ENCODE measurements around the gene BCAT1.

Gene BCAT1

GRCh38 chr12:24993793-24994192 lies 44.9 kb upstream of the BCAT1 start:
- no peak for TF ChIP-seq CTCF (IDR thresholded peaks at IDR 0.05; ENCODE audit: borderline replicate concordance, insufficient read depth, low read depth, low read length)

GRCh38 chr12:24991209-24992049 lies 42.5 kb upstream of the BCAT1 start:
- no peak overlapping the region for H3K4me3 ChIP-seq (ENCODE audit: low read depth, low read length)
- TF ChIP-seq CTCF (IDR thresholded peaks at IDR 0.05; ENCODE audit: borderline replicate concordance, insufficient read depth, low read depth, low read length): no peak

More at GRCh38 chr12:24993793-24994192, 44.9 kb upstream of the BCAT1 start:
- H3K4me3 ChIP-seq (ENCODE audit: low read depth, low read length): no peak overlapping the region

DNA sequence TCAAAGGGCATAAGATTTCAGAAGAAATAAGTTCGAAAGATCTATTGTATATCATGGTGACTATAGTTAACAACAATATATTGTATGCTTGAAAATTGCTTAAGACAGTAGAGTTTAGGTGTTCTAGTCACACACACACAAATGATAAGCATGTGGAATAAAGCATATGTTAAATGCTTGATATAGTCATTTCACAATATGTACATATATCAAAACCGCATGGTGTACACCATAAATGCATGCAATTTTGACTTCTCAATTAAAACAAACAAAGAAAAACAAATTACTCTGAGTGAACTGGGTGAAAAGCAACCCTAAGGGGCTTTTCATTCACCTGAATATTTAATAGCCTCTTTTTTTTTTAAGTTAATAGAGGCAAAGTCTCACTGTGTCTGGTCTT lies 40.3 kb upstream of the BCAT1 start:
- H3K4me3 ChIP-seq (ENCODE audit: low read depth, low read length): no peak overlapping the region

GRCh38 chr12:24982250-24982649 lies 33.3 kb upstream of the BCAT1 start:
- H3K4me3 ChIP-seq (ENCODE audit: low read depth, low read length): no peak overlapping the region
- TF ChIP-seq CTCF (IDR thresholded peaks at IDR 0.05; ENCODE audit: borderline replicate concordance, insufficient read depth, low read depth, low read length): no peak

More for the DNA sequence above, 40.3 kb upstream of the BCAT1 start:
- no peak for TF ChIP-seq CTCF (IDR thresholded peaks at IDR 0.05; ENCODE audit: borderline replicate concordance, insufficient read depth, low read depth, low read length)

GRCh38 chr12:24979976-24980730 lies 31.3 kb upstream of the BCAT1 start:
- no peak overlapping the region for H3K4me3 ChIP-seq (ENCODE audit: low read depth, low read length)
- no peak for TF ChIP-seq CTCF (IDR thresholded peaks at IDR 0.05; ENCODE audit: borderline replicate concordance, insufficient read depth, low read depth, low read length)

- H3K4me3 ChIP-seq (ENCODE audit: low read depth, low read length): no peak overlapping the region
- TF ChIP-seq CTCF (IDR thresholded peaks at IDR 0.05; ENCODE audit: borderline replicate concordance, insufficient read depth, low read depth, low read length): no peak
Observed at GRCh38 chr12:24979329-24979728, 30.4 kb upstream of the BCAT1 start.

Data from GM12875 (cell line).